SIG-M5 treated with dmso at 0.1 percent for 504 hours (cell line): Measurements from ENCODE around the gene KDM2A.
"Not testable (repeated sequence)": the region's sequence is repeated elsewhere in the genome, so short reads cannot be mapped to it uniquely, and the experiment has no call there.

Source experiments
- DNase-seq: peaks from one replicate; lab custom pipeline; 2025; ENCODE audit not compliant: unreplicated experiment; lab: John Stamatoyannopoulos, UW

KDM2A gene

GRCh38 chr11:67233584-67234190, 114.6 kb downstream of the KDM2A start:
- DNase-seq: no peak

- DNase-seq: not testable (repeated sequence)
Observed at GRCh38 chr11:67234571-67234970, 115.5 kb downstream of the KDM2A start.

- no peak for DNase-seq
Observed at GRCh38 chr11:67237574-67237973, 118.5 kb downstream of the KDM2A start.

GRCh38 chr11:67238894-67239782, 120.1 kb downstream of the KDM2A start:
- DNase-seq: peak; percentile 42

- DNase-seq: peak; percentile 99
Observed at GRCh38 chr11:67239783-67240575, 120.9 kb downstream of the KDM2A start.

- DNase-seq: peak; percentile 49
Observed at GRCh38 chr11:67240576-67241389, 121.7 kb downstream of the KDM2A start.

GRCh38 chr11:67242548-67242947, 123.5 kb downstream of the KDM2A start:
- no peak for DNase-seq

GRCh38 chr11:67243051-67243450, 124.0 kb downstream of the KDM2A start:
- no peak for DNase-seq

- no peak for DNase-seq
Observed at GRCh38 chr11:67245046-67245445, 126.0 kb downstream of the KDM2A start.

GRCh38 chr11:67247946-67248550, 129.0 kb downstream of the KDM2A start:
- DNase-seq: no peak

GRCh38 chr11:67248653-67249052, 129.6 kb downstream of the KDM2A start:
- DNase-seq: peak; percentile 70

- no peak for DNase-seq
Observed at GRCh38 chr11:67250059-67251043, 131.3 kb downstream of the KDM2A start.

- DNase-seq: no peak
Observed at GRCh38 chr11:67251841-67252240, 132.8 kb downstream of the KDM2A start.

- peak; percentile 21 for DNase-seq
Observed at GRCh38 chr11:67252831-67253239, 133.8 kb downstream of the KDM2A start.

GRCh38 chr11:67253872-67254624, 135.0 kb downstream of the KDM2A start:
- no peak for DNase-seq

GRCh38 chr11:67254798-67255197, 135.7 kb downstream of the KDM2A start:
- DNase-seq: no peak

GRCh38 chr11:67255353-67255752, 136.3 kb downstream of the KDM2A start:
- DNase-seq: no peak

GRCh38 chr11:67255864-67256263, 136.8 kb downstream of the KDM2A start:
- DNase-seq: no peak
